Activated T-helper 2 cell treated with anti-CD3 and anti-CD28 coated beads, Interferon-gamma antibody, Interleukin-2, Interleukin-4, amounts not matched to agents 10 μg/mL and 5 μg/mL and 100 μg/mL, durations not matched to agents 14 hours and 24 hours and 36 hours (primary cell): ENCODE results near the gene NPIPB4. TPM values are rescaled to one million over a fixed set of nuclear protein-coding genes. Genes with fewer than 3 reads are reported as not detected.
"Not testable (repeated sequence)": the region's sequence is repeated elsewhere in the genome, so short reads cannot be mapped to it uniquely, and the experiment has no call there.

Source experiments
- DNase-seq: peaks from one replicate; pipeline ENCODE4 v3.0.0; 2021; ENCODE audit warnings: low spot score
- H3K27ac Mint-ChIP-seq: one replicate; pipeline ENCODE4 v1.8.0; 2021; ENCODE audit warnings: mixed read lengths
- H3K27me3 Mint-ChIP-seq: one replicate; pipeline ENCODE4 v1.8.0; 2021; ENCODE audit warnings: low read depth, mixed read lengths
- H3K36me3 Mint-ChIP-seq: one replicate; pipeline ENCODE4 v1.8.0; 2021; ENCODE audit warnings: low read depth, mixed read lengths
- H3K4me1 Mint-ChIP-seq: one replicate; pipeline ENCODE4 v1.8.0; 2021; ENCODE audit warnings: low read depth, mixed read lengths
- H3K4me3 Mint-ChIP-seq: one replicate; pipeline ENCODE4 v1.8.0; 2021; ENCODE audit warnings: low read depth, mild to moderate bottlenecking, moderate library complexity, mixed read lengths
- H3K9me3 Mint-ChIP-seq: one replicate; pipeline ENCODE4 v1.8.0; 2021; ENCODE audit warnings: mixed read lengths
- intact Hi-C: fragments of 100-400 bp; cut with micrococcal nuclease; formaldehyde crosslinking; loops from one replicate; pipeline ENCODE4 v1.15.1; 2023
- total RNA-seq: library from RNA; stranded (reverse); gene quantifications from 2 replicates; pipeline ENCODE4 v1.2.3, GENCODE V29; 2022

Gene NPIPB4
- 190 and 213 TPM in 2 replicates for total RNA-seq

- H3K4me1 Mint-ChIP-seq, H3K27ac Mint-ChIP-seq, intact Hi-C loops, H3K27me3 Mint-ChIP-seq, H3K9me3 Mint-ChIP-seq, H3K4me3 Mint-ChIP-seq, H3K36me3 Mint-ChIP-seq, DNase-seq: not testable (repeated sequence)
Observed at GRCh38 chr16:21857656-21858055, at the start of gene NPIPB4. TSS of gene NPIPB4 (minus strand) at chr16:21857756. CDS start at chr16:21857378, 378 bp downstream.

- H3K27me3 Mint-ChIP-seq, H3K27ac Mint-ChIP-seq, H3K36me3 Mint-ChIP-seq, DNase-seq, H3K4me3 Mint-ChIP-seq, H3K9me3 Mint-ChIP-seq, H3K4me1 Mint-ChIP-seq, intact Hi-C loops: not testable (repeated sequence)
Observed at GRCh38 chr16:21898998-21899397, 41.4 kb upstream of the NPIPB4 start.

GRCh38 chr16:21881988-21882387, 24.4 kb upstream of the NPIPB4 start:
- H3K36me3 Mint-ChIP-seq, intact Hi-C loops: not testable (repeated sequence)

GRCh38 chr16:21837186-21837585, 20.4 kb downstream of the NPIPB4 start:
- H3K4me1 Mint-ChIP-seq, intact Hi-C loops, H3K36me3 Mint-ChIP-seq, H3K4me3 Mint-ChIP-seq, DNase-seq, H3K27me3 Mint-ChIP-seq, H3K27ac Mint-ChIP-seq, H3K9me3 Mint-ChIP-seq: not testable (repeated sequence)

More at GRCh38 chr16:21881988-21882387, 24.4 kb upstream of the NPIPB4 start:
- H3K4me1 Mint-ChIP-seq, H3K27ac Mint-ChIP-seq, H3K9me3 Mint-ChIP-seq, H3K4me3 Mint-ChIP-seq, H3K27me3 Mint-ChIP-seq: not testable (repeated sequence)
- peak; percentile 11 for DNase-seq

GRCh38 chr16:21836334-21836733, 21.2 kb downstream of the NPIPB4 start:
- H3K9me3 Mint-ChIP-seq, H3K27ac Mint-ChIP-seq, H3K4me3 Mint-ChIP-seq, H3K4me1 Mint-ChIP-seq, H3K27me3 Mint-ChIP-seq, DNase-seq, H3K36me3 Mint-ChIP-seq, intact Hi-C loops: not testable (repeated sequence)

GRCh38 chr16:21835747-21836146, 21.8 kb downstream of the NPIPB4 start:
- H3K9me3 Mint-ChIP-seq, DNase-seq, H3K27ac Mint-ChIP-seq, H3K4me1 Mint-ChIP-seq, intact Hi-C loops, H3K36me3 Mint-ChIP-seq, H3K4me3 Mint-ChIP-seq, H3K27me3 Mint-ChIP-seq: not testable (repeated sequence)

- H3K27ac Mint-ChIP-seq, H3K4me3 Mint-ChIP-seq, H3K36me3 Mint-ChIP-seq, H3K9me3 Mint-ChIP-seq, H3K27me3 Mint-ChIP-seq, H3K4me1 Mint-ChIP-seq, DNase-seq, intact Hi-C loops: not testable (repeated sequence)
Observed at GRCh38 chr16:21834211-21834610, 23.3 kb downstream of the NPIPB4 start.

GRCh38 chr16:21829929-21830328, 27.6 kb downstream of the NPIPB4 start:
- H3K27ac Mint-ChIP-seq, H3K27me3 Mint-ChIP-seq, H3K4me3 Mint-ChIP-seq, H3K9me3 Mint-ChIP-seq, H3K4me1 Mint-ChIP-seq, H3K36me3 Mint-ChIP-seq, DNase-seq: not testable (repeated sequence)
- intact Hi-C loops, result loop anchor here (10.0 kb wide), 2 partner anchors 115 to 355 kb away; no protein-coding TSS in a partner anchor

- DNase-seq, H3K4me3 Mint-ChIP-seq, H3K27me3 Mint-ChIP-seq, H3K4me1 Mint-ChIP-seq, H3K9me3 Mint-ChIP-seq, H3K27ac Mint-ChIP-seq, H3K36me3 Mint-ChIP-seq: not testable (repeated sequence)
- intact Hi-C loops, result loop anchor here (10.0 kb wide), 2 partner anchors 119 to 359 kb away; no protein-coding TSS in a partner anchor
Observed at GRCh38 chr16:21826067-21826706, 31.4 kb downstream of the NPIPB4 start.

GRCh38 chr16:21825526-21825925, 32.0 kb downstream of the NPIPB4 start:
- H3K27ac Mint-ChIP-seq, H3K9me3 Mint-ChIP-seq, H3K4me3 Mint-ChIP-seq, H3K36me3 Mint-ChIP-seq, H3K4me1 Mint-ChIP-seq, DNase-seq, H3K27me3 Mint-ChIP-seq: not testable (repeated sequence)
- intact Hi-C loops, result loop anchor here (10.0 kb wide), 2 partner anchors 119 to 359 kb away; no protein-coding TSS in a partner anchor

GRCh38 chr16:21823258-21823657, 34.3 kb downstream of the NPIPB4 start:
- intact Hi-C loops, result loop anchor here (10.0 kb wide), 2 partner anchors 122 to 362 kb away; no protein-coding TSS in a partner anchor
- H3K4me1 Mint-ChIP-seq, result peaks cover 15% of the 10 kb centered on the region

GRCh38 chr16:21820908-21821465, 36.6 kb downstream of the NPIPB4 start:
- H3K27me3 Mint-ChIP-seq, result not testable (repeated sequence)

More at GRCh38 chr16:21823258-21823657, 34.3 kb downstream of the NPIPB4 start:
- peaks cover 17% of the 10 kb centered on the region for H3K36me3 Mint-ChIP-seq
- not testable (repeated sequence) for H3K27me3 Mint-ChIP-seq, H3K9me3 Mint-ChIP-seq, H3K27ac Mint-ChIP-seq, H3K4me3 Mint-ChIP-seq, DNase-seq

More at GRCh38 chr16:21820908-21821465, 36.6 kb downstream of the NPIPB4 start:
- intact Hi-C loops, result loop anchor here (10.0 kb wide), 2 partner anchors 124 to 364 kb away; no protein-coding TSS in a partner anchor
- H3K9me3 Mint-ChIP-seq, DNase-seq: not testable (repeated sequence)
- Mint-ChIP-seq H3K4me1 (peaks cover 18% of the 10 kb centered on the region), H3K4me3 (peak overlapping the region; percentile 88), H3K27ac (peak overlapping the region; percentile 95), H3K36me3 (peaks cover 17% of the 10 kb centered on the region)
